GM19043 (cell line): ENCODE data around the gene TSSK2.

ENCODE experiments used
- ATAC-seq: cut with Tn5 transposase; IDR thresholded peaks from one replicate; pipeline ENCODE4 v1.9.1; 2021; ENCODE audit warnings: low read depth; ENCODE audit not compliant: unreplicated experiment

Gene TSSK2

DNA sequence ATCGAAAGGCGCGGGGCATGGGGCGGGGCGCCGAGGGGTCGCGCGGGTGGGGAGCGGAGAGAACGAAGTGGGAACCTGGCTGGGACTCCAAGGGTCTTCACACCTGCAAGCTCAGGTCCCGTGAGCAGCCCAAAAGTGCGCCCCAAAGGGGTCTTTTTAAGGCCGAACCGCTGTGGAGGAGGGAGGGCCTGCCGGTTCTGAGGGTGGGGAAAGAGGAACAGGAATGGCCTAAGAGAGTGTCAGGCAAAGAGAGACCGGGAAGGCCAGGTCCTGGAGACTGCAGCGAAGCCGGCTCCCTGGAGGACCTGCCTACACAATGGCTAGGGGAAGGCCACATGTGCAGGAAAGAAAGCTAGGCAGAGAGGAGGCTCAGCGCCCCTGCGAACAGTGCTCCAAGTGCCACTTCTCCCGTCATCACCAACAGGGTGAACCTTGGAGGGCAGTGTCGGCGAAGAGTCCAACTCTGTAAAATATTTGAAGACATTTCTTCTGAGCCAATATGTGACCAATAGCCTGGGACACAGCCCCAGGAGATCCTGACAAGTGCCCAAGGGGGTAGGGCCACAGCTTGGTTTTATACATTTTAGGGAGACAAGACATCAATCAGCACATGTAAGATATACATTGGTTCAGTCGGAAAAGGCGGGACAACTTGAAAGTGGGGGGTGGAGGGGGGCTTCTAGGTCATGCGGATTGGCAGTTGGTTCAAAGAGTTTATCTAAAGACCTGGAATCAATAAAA, 8.2 kb upstream of the TSSK2 start:
- no peak for ATAC-seq

DNA sequence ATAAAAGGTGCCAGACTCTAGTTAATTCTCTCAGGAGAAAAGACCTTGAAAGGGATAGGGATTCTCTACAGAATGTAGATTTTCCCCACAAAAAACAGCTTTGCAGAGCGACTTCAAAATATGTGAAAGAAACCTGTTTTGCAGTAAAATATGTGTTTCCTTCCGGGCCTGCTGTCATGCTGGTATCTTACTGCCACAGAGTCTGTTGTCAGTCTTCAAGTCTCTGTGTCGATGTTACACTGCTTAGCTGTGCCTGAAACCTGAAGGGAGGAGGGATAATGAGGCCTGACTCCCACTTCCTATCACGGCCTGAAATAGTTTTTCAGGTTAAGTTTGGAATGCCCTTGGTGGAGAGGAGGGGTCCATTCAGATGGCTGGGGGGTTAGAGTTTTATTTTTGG, 7.2 kb upstream of the TSSK2 start:
- no peak for ATAC-seq

DNA sequence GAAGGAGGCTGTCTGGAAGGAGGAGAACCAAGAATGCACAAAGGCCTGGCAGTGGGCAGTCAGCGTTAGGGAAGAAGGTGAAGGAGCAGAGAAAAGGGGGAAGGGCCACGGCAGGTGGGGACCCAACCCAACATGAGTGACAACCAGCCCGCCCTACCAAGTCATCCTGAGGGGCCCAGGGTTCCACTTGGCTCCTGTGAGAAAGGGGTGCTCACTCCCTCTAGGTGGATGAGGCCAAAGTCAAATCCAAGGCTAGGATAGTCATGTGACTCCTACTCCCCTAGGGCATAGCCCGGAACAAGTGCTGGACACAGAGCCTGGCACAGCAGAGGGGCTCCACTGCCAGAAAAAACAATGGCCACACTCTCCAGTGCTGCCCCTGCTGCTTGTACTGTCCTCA, 6.7 kb upstream of the TSSK2 start:
- ATAC-seq = no peak

DNA sequence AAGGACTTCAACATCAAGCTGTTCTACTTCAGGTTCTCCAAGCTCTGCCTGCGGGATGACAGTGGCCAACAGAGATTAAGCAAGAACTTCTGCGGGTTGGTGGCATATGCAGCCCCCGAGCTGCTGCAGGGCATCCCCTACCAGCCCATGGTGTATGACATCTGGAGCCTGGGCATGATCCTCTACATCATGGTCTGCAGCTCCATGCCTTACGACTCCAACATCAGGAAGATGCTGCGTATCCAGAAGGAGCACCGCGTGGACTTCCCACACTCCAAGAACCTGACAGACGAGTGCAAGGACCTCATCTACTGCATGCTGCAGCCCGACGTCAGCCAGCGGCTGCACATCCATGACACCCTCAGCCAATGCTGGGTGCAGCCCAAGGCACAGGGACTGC, 6.1 kb upstream of the TSSK2 start:
- ATAC-seq = no peak

DNA sequence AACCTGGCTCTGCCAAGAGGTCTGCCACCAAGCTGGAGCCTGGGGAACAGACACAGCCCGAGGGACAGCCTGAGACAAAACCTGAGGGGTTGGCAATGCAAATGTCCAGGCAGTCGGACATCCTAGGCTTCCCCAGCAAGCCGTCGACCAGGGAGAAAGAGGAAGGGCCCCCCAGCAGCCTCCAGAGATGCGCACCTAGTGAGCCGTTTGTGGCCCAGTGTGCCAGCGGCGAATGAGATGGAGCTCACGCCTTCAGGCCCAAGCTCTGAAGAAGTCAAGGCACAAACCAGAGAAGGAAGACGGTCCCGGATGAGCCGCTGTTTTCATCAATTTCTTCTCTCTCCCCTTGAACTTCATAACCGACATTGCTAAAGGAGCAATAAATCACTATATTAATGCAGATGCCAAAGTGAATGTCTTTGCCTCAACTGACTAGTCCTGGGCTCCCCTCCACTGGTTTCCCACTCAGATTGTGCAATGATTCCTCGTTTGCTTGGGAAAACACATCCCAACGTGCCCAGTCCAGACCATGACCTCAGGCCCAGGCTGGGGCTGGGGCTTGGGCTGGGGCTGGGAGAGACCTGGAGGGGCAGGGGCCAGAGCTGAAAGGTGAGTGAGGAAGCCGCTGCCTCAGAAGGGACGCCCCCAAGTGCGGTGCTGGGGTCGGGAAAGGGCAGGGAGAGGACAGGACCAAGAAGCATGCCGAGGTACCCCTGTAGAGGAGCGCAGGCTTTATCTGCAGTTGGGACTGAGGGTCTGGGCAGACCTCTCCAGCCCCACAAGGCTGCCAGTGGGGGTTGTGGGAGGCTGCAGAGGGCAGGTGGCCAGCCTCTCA, 5.4 kb upstream of the TSSK2 start:
- ATAC-seq = no peak

DNA sequence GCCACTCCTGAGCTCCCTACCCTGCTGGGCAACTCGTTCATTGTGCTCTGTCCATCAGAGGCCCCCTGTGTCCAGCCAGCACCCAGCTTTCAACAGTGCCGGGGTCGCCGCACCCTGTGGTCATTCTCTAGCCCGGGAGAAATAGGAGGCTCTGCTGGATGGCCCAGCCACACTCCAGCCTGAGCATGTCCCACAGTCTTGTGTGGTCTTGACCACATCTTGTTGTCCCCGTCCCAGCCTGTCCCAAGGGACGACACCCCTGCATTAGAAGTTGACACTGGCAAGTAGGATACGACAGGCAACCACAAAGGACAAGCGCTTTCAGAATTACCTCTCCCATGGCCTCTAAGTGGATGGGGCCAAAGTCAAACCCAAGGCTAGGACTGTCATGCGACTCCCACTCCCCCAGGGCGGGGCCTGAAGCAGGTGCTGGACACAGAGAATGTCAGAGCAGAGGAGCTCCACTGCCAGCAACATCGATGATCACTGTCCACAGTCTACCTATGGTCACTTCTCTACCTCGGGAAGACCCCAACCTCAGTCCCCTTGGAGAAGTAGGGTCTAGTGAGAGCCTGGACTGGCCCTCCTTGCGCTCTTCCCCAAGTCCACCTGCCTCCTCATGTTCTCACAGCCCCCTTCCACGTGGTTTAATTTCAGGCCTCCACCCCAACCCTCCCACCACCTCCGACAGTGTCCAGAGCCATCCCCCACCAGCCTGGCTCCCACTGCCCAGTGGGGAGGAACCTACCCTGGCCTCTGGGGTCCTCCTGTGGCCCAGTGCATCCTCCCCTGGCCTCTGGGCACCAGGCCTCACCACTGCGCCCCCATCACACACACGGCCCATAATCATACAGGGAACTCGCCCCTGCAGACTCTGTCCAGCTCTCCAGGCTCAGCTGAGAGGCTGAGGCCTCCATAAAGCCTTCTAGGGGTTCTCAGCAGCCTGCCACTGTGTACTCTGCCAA, 4.5 kb upstream of the TSSK2 start:
- ATAC-seq = no peak

DNA sequence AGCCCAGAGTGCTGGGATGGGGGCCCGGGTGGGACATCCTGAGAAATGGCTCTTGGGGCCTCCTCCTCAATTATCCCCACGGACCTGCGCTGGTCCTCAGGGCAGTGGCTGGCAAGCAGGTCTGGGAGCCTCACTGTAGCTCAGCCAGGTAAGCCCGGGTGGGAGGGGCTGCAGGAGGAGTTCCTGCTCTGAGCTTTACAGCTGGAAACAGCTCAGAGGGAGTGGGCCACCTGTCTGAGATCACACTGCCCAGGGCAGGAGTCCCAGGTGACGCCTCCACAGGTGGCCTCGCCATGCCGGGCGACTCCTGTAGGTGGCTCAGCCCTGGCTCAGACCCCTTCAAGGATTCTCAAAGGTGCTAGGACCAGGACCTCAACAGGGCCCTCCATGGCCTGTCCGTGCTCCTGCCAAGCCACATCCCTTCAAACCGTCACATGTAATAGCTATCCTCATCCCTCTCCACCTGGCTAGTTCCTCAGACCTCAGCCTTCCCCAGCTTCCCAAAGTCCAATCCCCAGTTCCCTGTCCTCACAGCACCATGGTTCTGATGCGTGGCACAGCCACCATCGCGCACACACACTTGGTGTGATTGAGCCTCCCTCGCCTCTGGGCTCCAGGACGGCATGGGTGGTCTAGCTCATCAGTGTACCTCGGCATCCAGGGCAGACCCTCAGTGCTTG, 3.6 kb upstream of the TSSK2 start:
- ATAC-seq = no peak

DNA sequence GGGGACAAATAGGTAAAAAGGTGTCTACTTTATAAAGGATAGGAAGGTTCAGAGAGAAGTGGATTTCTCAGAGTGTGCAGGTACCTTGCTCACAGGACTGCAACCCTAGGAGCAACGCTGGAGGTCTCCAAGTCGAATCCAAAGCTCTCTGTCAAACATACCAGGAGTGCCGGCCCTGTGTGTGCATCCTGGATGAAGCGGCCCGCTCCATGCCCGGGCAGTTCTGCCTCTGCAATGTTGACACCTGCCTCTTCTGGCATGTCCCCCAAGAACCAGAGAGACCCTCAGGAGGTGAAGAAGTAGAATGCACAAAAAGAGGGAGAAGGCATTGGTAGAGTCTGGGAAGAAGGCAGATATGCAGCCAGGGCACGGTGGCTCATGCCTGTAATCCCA, 3.1 kb upstream of the TSSK2 start:
- ATAC-seq = no peak

DNA sequence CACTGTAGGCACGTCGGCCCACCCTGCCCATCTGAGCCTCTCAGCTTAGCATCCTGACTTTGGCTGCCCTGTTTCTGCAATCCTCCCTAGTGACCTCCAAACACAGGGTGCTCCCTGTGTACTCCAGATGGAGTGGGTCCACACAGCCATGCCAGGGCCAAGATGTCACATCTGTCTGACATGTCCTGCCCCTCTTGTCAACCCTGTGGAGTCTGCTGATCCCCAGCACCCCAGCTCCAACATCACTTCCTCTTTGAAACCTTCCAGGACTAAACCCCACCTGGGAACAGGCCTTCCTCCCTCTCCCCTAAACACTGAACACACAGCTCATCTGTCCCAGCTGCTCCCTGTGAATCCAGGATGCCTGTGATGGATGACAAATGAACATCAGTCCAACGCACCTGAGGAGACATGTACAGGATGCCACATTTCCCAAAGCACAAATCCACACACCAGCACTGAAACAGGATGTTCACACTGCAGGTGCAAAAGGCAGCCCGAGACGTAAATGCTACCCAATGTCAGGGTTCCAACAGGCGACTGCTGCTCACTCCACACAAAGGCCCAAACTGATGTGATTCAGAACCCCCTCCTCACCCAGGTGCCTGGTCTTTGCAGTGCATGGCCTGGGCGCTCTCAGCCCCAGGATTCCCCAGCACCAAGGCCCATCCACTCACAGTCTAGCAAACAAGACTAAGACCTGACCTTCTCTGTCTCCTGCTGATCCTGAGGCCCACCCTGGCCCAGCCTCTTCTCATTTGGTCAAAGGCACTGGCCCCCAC, 2.0 kb upstream of the TSSK2 start:
- ATAC-seq = no peak

DNA sequence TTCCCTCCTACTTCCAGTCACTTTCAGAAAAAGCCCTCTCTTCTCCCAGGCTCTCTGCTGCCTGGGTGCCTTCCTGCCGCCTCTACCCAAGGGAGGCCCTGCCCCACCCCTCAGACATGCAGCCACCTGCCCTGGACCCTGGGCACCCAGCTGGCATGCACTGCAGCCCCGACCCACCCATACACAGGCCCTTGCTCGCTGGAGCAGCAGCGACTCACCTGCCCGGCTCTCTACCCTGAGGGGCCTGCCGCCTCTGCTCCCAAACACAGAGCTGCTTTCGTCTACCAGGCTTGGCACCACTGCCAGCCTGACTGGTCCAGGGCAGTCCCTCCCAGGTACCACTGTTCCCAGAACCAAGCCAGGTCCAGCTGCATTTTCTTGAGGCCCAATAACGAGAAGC, 1.2 kb upstream of the TSSK2 start:
- no peak for ATAC-seq

DNA sequence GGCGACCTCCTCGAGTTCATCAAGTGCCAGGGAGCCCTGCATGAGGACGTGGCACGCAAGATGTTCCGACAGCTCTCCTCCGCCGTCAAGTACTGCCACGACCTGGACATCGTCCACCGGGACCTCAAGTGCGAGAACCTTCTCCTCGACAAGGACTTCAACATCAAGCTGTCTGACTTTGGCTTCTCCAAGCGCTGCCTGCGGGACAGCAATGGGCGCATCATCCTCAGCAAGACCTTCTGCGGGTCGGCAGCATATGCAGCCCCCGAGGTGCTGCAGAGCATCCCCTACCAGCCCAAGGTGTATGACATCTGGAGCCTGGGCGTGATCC, 542 bp downstream of the TSSK2 start:
- no peak for ATAC-seq

DNA sequence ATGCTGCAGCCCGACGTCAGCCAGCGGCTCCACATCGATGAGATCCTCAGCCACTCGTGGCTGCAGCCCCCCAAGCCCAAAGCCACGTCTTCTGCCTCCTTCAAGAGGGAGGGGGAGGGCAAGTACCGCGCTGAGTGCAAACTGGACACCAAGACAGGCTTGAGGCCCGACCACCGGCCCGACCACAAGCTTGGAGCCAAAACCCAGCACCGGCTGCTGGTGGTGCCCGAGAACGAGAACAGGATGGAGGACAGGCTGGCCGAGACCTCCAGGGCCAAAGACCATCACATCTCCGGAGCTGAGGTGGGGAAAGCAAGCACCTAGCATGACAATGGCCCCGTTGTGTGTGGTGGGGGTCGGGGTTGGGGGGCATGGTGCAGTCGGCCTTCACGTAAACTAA, 1.0 kb downstream of the TSSK2 start:
- no peak for ATAC-seq

DNA sequence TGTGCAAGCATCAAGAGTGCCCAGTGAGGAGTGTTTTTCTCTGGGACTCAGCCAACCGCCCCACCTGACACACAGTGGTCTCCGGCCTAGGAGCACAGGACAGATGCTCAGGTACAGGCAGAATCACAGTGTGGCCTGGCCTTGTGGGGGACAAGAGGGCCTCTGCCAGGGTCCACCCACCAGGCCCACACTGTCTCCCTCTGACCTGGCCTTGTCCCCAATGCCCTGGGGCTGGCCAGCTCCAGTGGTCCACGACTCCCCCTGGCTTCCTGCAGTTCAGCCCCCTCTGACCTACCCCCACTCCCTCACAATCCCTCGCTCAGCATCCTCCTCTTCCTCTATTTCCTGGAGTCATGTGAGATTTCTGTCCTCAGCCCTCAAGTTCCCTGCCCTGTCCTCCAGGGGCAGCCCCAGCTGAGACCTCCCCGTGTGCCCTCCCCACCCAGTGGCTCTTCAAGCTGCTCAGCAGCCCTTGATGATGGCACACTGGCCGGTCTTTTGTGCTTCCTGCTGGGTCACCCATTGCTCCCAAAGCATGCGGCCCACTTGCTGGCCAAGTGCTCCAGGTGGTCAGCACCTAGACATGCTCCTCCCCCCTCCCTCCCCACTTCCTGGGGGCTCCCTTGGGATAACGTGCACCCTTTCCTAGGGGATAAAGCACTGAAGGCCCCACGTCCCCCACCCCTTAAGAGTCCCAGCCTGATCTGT, 1.7 kb downstream of the TSSK2 start:
- ATAC-seq = no peak

DNA sequence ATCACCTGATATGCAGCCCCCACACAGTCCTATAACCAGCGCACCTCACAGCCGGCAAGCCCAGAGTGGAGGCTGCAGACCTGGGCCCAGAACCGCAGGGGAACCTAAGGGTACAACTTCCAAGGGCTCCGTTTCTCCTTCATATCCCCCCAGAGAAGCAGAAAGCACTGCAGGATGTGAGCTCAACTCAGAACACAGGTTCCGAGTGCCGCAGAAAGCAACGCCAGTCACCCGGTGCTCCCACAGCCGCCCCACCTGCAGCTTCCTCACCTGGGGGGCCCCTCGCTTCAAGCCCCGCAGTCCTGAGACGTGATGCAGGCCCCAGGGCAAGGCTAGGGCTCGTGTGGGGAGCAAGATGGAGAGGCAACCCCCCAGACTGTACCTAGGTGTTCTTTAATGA, 2.5 kb downstream of the TSSK2 start:
- no peak for ATAC-seq

DNA sequence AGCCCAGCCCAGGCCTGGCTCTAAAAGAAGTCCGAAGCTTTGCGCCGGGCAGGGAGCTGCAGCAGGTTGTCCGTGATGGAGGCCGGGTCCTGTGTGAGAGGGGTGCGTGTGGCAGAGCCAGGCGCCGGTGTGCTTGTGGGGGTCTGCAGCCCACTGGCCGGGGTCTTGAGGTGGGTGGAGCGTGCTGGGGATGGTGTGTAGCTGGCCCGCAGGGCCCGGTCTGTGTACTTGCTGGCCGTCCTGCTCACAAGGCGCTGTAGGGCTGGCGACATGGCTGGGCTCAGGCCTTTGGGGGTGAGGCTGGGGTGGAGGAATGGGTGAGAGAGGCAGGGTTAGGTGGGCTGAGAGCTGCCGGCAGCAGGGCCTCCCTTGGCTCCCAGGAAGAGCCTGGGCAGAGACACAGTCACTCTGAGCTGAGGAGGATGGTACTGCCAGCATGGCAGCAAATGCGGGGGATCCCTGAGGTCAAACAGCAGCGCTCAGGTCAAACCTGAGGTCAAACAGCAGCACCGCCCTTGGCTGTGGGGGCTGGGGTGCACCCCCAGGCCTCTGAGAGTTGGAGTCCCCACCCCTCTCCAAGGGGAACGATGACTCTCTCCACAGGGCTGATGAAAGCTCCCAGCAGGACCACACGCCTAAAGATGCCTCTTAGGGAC, 3.2 kb downstream of the TSSK2 start:
- no peak for ATAC-seq

DNA sequence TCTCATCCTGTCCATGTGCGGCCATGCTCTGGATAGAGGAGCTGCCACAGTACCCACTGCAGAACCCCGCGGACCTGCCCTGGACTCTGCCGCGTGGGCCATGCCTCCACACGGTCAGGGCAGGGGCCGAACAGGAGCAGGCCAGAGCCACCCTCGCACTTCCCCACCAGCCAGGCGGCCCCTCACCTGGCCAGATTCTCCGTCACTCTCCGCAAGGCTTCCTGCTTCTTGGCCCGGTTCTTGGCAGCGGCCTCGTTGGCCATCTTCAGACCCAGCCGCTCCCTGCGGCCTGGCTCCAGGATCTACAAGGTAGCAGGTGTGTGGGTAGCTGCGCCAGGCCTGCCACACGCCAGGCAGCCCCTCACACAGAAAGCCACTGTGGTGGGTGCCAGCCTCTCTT, 3.8 kb downstream of the TSSK2 start:
- ATAC-seq = no peak

DNA sequence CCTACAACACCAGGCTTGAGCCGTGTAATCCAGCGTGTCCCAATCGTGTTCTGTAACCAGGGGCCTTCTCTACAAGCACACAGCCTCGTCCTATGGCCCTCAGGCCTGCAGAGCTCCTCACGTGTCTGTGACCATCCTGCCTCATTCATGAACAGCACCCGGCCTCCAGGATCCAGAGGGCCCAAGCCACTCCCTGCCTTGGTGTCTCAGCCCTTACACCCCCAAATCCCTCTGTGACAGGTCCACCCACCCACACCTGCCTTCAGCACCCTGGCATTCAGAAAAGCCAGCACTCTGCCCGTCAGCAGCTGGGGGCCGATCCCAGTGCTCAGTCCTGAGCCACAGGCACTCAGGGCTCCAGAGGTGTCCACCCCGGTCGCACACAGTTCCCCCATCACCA, 5.8 kb downstream of the TSSK2 start:
- ATAC-seq = no peak

DNA sequence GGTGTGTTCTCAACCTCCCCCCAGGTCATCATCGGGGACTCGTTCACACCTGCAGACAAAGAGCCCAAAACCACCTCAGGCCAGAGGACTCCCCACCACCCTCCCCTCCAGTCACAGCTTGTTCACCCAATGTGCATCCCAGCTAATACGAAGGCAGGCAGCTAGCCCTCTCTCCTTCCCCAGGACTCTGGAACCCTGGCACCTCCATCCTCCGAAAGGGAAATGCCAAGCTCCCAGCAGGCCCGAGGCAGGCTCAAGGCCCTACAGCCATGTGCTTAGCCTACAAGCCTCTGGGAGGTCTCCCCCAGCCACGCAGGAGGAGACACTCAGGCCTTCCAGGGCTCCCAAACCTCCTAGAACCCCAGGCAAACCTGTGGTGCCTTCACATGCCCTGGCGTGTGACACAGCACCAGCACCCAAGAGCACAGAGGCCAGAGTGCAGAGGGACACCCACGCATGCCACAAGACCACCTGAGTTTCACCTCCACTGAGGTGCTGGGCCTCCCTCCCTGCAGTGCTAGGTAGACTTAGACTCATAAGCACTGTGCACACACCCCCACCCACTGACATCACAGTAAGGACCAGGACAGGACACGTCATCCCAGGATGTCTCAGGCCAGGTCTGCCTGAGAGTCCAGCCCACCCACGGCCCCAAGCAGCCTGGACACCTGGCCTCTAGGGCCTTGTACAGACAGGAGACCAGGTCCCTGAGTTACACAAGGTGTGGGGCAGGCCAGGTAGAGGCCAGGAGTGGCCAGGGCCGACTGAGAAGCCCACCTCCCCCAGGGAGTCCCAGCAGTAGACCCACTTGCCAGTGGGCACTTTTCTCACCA, 6.5 kb downstream of the TSSK2 start:
- ATAC-seq = no peak
